Thymus (tissue), 11 donors: ENCODE results near the gene SLITRK3. TPM values are rescaled to one million over a fixed set of nuclear protein-coding genes. Genes with fewer than 3 reads are reported as not detected.
"Not testable (repeated sequence)": the region's sequence is repeated elsewhere in the genome, so short reads cannot be mapped to it uniquely, and the experiment has no call there.

ENCODE experiments used
- DNase-seq, 9 donors: peaks; one replicate each; pipeline ENCODE4 v3.0.0-alpha.2; 2013; ENCODE audit warnings: low spot score in 9 of 9, low read depth in 6 of 9, missing footprints in 1 of 9
- H3K27ac ChIP-seq, 2 donors: one replicate each; pipeline ENCODE4 v1.5.1; 2013; ENCODE audit warnings: control low read depth in 1 of 2, low read depth in 1 of 2, low read length in 1 of 2, mild to moderate bottlenecking in 1 of 2, moderate library complexity in 1 of 2
- H3K27me3 ChIP-seq, 2 donors: one replicate each; pipeline ENCODE4 v1.5.1; 2013; ENCODE audit warnings: low read length in 1 of 2; ENCODE audit not compliant: control insufficient read depth in 2 of 2, insufficient read depth in 1 of 2
- H3K36me3 ChIP-seq, 2 donors: one replicate each; pipeline ENCODE4 v1.5.1; 2013; ENCODE audit warnings: low read length in 1 of 2, mild to moderate bottlenecking in 1 of 2, moderate library complexity in 1 of 2; ENCODE audit not compliant: control insufficient read depth in 2 of 2, insufficient read depth in 2 of 2
- H3K4me1 ChIP-seq, 2 donors: one replicate each; pipeline ENCODE4 v1.5.1; 2013; ENCODE audit warnings: low read length in 2 of 2; ENCODE audit not compliant: control insufficient read depth in 2 of 2, insufficient read depth in 2 of 2
- H3K4me3 ChIP-seq, 2 donors: one replicate each; pipeline ENCODE4 v1.5.1; 2013; ENCODE audit warnings: low read length in 2 of 2, control low read depth in 1 of 2, mild to moderate bottlenecking in 1 of 2
- H3K9me3 ChIP-seq, 2 donors: one replicate each; pipeline ENCODE4 v1.5.1; 2013; ENCODE audit warnings: low read length in 1 of 2, mild to moderate bottlenecking in 1 of 2; ENCODE audit not compliant: control insufficient read depth in 2 of 2, insufficient read depth in 1 of 2
- WGBS: extraction: QIAGEN DNeasy Blood & Tissue Kit; methylation state at CpG from one replicate; pipeline ENCODE4 v1.1.7; 2013; 5-methylcytosine and 5-hydroxymethylcytosine counted together
- polyA plus RNA-seq: library from polyadenylated mRNA; stranded (reverse); fragments of 200-250 nt; gene quantifications from one replicate; pipeline ENCODE4 v1.2.3, GENCODE V29; 2013
- total RNA-seq: library from RNA; stranded (reverse); fragments of 120-200 nt; gene quantifications from one replicate; pipeline ENCODE4 v1.2.4, GENCODE V29; 2013
- donor health status: healthy.

The SLITRK3 gene
- total and polyA plus RNA-seq, 2 donors = under 0.01 to 0.14 TPM

DNA sequence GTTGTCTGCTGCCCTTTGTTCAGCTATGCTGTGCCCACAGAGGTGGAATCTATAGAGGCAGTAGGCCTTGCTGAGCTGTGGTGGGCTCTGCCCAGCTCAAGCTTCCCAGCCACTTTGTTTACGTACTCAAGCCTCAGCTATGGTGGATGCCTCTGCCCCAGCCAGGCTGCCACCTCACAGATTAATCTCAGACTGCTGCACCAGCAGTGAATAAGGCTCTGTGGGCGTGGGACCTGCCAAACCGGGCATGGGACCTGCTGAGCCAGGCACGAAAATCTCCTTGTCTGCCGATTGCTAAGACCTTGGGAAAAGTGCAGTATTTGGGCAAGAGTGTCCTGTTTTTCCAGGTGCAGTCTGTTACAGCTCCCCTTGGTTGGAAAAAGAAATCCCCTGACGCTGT is 26.8 kb downstream of the SLITRK3 start:
- no peaks in the 10 kb centered on the region for H3K36me3 ChIP-seq
- H3K4me3 ChIP-seq = no peak overlapping the region
- no peak for DNase-seq
- no peaks in the 10 kb centered on the region for H3K27me3 ChIP-seq
- 94% methylated on average over 6 of the region's 6 CpGs for WGBS
- no peaks in the 10 kb centered on the region for H3K4me1 ChIP-seq
- H3K9me3 ChIP-seq = no peaks in the 10 kb centered on the region
- H3K27ac ChIP-seq = no peak overlapping the region

DNA sequence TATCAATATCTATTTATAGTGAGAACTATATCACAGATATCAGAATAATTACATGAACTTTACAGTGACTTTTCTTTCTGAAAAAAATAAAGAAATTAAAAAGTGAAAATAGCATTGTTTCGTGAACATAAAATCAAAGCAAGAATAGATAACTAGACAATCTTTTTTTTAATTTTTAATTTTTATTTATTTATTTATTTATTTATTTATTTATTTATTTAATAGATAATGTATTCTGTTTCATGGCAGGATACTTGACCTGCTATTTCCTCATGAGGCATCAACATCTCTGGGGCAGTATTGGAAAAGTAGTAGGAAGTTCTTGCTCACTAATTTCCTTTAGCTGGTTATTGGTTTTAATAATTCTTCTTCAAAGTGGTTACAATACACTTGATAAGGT is 33.3 kb downstream of the SLITRK3 start:
- H3K36me3 ChIP-seq = no peaks in the 10 kb centered on the region
- no peaks in the 10 kb centered on the region for H3K27me3 ChIP-seq
- no peaks in the 10 kb centered on the region for H3K4me1 ChIP-seq
- 94% methylated on average over 1 of the region's 1 CpG for WGBS
- no peak overlapping the region for H3K27ac ChIP-seq
- H3K9me3 ChIP-seq = no peaks in the 10 kb centered on the region
- no peak for DNase-seq
- no peak overlapping the region for H3K4me3 ChIP-seq

DNA sequence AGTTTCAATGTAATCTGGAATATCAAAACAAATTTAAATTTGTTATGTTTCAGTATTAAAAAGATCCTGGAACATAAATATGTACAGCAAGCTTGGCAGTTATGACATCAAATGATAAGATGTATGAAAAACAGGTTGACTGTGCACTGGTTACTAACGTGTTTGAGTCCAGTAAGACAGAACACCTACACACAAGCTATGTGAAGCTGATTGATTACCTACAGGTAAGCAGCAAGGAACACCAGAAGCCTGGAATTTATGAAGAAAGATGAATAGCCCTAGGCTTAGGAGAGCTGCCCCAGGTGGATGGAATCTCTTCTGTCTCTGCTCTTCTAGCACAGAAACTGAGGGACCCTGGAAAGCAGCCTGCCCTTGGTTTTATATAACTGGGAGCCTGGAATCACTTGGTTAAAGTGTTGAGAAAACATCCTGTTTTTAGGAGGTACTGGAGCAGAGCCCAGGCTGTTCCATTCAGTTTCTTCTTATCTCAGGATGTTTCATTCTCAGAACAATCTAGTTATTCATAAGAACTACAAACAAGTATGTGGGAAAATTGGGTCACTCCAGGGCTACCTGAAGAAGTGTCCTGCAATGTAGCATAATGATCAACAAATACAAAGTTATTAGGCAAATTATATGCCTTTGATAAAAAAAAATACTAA is 36.3 kb downstream of the SLITRK3 start:
- H3K27ac ChIP-seq = no peak overlapping the region
- H3K27me3 ChIP-seq = no peaks in the 10 kb centered on the region
- no peak for DNase-seq
- 59% methylated on average over 1 of the region's 1 CpG for WGBS
- H3K4me1 ChIP-seq = no peaks in the 10 kb centered on the region
- no peak overlapping the region for H3K4me3 ChIP-seq
- no peaks in the 10 kb centered on the region for H3K9me3 ChIP-seq
- no peaks in the 10 kb centered on the region for H3K36me3 ChIP-seq

DNA sequence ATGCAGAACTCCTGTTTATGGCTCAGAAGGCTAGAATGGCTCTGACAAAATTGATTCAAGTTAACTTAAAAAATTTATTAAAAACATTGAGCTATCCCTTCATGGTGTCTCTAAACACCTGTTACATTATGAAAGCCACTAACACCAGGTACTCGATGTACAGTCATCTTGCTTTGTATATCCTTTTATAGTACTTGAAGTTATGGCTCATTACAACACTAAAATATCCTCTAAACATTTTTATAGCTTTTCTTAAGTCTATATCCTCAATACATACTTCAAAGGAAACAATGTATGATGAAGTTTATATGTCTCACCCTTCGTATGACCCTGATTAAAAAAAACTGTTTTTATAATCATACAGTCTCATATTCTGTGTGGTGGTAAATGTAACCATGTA is 38.2 kb downstream of the SLITRK3 start:
- no peak for DNase-seq
- no peaks in the 10 kb centered on the region for H3K36me3 ChIP-seq
- H3K27me3 ChIP-seq = no peaks in the 10 kb centered on the region
- no peak overlapping the region for H3K27ac ChIP-seq
- H3K9me3 ChIP-seq = no peaks in the 10 kb centered on the region
- H3K4me1 ChIP-seq = no peaks in the 10 kb centered on the region
- no peak overlapping the region for H3K4me3 ChIP-seq
- 94% methylated on average over 2 of the region's 2 CpGs for WGBS

DNA sequence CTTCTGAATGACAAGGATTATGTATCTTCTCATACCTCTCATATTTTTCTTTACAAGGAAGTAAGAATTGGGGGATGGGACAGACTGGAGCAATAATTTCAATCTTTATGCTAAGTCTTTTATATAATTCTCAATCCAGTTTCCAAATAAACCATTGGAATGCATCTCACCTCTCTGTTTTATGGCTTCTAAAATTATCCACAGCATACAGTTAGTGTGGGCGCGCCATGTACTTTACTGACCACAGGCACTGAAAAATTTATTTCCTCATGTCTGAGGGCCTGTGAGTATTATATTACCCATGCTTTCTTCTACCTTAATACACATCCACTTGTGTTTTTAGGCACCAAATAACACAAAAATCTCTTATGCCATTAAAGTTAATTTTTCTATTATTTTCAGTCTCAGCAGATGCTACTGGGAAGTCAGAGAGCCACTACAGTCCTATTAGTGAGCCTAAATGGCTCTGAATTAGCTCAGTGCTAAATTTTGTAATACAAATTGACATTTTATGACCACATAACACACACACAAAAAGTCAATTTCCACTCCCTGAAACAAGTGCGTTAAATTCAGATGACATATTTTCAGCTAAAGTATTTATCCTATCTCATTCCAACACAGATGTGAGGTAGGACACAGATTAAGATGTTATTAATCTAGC is 39.3 kb downstream of the SLITRK3 start:
- no peak for DNase-seq
- WGBS = 95% methylated on average over 3 of the region's 3 CpGs
- no peak overlapping the region for H3K27ac ChIP-seq
- no peaks in the 10 kb centered on the region for H3K36me3 ChIP-seq
- no peaks in the 10 kb centered on the region for H3K9me3 ChIP-seq
- H3K4me1 ChIP-seq = no peaks in the 10 kb centered on the region
- H3K4me3 ChIP-seq = no peak overlapping the region
- H3K27me3 ChIP-seq = no peaks in the 10 kb centered on the region

DNA sequence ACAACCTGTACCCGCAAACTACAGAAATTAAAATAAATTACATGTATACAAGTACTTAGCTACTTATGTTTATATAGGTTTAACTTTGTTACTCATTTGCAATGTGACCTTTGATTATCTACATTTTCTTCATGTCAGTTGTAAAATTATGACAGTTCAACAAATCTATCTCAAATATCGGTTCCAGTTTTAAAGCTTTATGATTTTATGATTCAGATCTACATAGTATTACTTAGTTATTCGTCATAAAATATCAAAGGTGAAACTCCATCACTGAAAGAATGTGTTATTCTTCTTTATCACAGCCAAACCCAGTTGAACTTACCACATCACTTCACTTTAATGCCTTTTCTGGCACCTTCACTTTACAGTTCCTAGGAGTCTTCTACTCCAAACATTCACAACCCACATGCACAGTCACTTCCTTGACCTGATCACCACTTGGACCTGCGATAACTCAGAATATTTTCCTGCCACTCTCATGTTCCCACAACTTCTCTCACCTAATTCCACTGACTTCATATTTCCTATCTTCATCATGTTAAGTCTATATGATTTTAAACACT is 47.2 kb downstream of the SLITRK3 start:
- Histone ChIP-seq H3K27me3 (no peaks in the 10 kb centered on the region), H3K27ac (no peak overlapping the region), H3K36me3 (no peaks in the 10 kb centered on the region), H3K4me1 (no peaks in the 10 kb centered on the region), H3K9me3 (no peaks in the 10 kb centered on the region), H3K4me3 (no peak overlapping the region)
- DNase-seq = no peak
- whole genome bisulfite sequencing = 95% methylated on average over 4 of the region's 4 CpGs

DNA sequence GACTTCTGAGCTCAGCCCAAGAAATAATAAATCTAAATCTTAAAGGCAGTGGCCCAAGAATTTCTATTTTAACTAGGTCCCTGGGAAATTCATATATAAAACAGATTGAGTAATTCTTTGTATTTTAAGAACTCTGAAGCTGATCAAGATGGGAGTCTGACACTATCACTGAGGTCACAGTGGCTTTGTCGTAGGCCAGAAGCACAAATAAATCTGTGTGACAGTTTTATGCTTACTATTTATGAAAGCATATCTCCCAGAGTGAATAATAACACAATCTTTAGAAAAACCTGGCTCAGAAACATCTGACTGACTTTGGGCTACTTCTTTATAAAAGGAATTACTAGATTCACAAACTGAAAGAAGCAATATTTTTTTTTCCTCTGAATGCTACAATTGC is 51.9 kb downstream of the SLITRK3 start:
- Histone ChIP-seq H3K36me3 (no peaks in the 10 kb centered on the region), H3K9me3 (peaks cover 0 to 8% of the 10 kb centered on the region in 2 donors), H3K4me1 (no peaks in the 10 kb centered on the region), H3K4me3 (no peak overlapping the region), H3K27me3 (no peaks in the 10 kb centered on the region), H3K27ac (no peak overlapping the region)
- WGBS = 66% methylated on average over 1 of the region's 1 CpG
- DNase-seq = no peak

DNA sequence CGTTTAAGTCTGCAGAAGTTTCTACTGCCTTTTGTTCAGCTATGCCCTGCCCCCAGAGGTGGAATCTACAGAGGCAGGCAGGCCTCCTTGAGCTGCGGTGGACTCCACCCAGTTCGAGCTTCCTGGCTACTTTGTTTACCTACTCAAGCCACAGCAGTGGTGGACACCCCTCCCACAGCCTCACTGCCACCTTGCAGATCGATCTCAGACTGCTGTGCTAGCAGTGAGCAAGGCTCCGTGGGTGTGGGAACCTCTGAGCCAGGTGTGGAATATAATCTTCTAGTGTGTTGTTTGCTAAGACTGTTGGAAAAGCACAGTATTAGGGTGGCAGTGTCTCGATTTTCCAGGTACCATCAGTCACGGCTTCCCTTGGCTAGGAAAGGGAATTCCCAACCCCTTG is 56.3 kb downstream of the SLITRK3 start:
- not testable (repeated sequence) for H3K27ac ChIP-seq, DNase-seq, H3K9me3 ChIP-seq, H3K4me1 ChIP-seq, H3K36me3 ChIP-seq, H3K4me3 ChIP-seq, H3K27me3 ChIP-seq
- WGBS = 77% methylated on average over 7 of the region's 7 CpGs
